ENCODE results near the gene RNASEH1.

- TF ChIP-seq CTCF (IDR thresholded peaks at IDR 0.05) (no peak), EZH2phosphoT487 (IDR thresholded peaks at IDR 0.05) (no peak)
Measured at GRCh38 chr2:3566806-3567205, 8.7 kb upstream of the RNASEH1 start.
